ENCODE results near the gene EDAR.

GRCh38 chr2:108852375-108852774 is 136.6 kb downstream of the EDAR start:
- no peak for TF ChIP-seq CTCF (conservative IDR thresholded peaks at IDR 0.05 in 1 of 2, IDR thresholded peaks at IDR 0.05 in 1 of 2; ENCODE audit: low read depth in 1 of 2, low read length in 2 of 2)
- TF ChIP-seq EZH2 (IDR thresholded peaks at IDR 0.05; ENCODE audit: low read length, missing control alignments) = no peak

Data from fibroblast of lung (primary cell).